Measurements from ENCODE around the gene EPHA7. TPM values are rescaled to one million over a fixed set of nuclear protein-coding genes. Genes with fewer than 3 reads are reported as not detected.

The EPHA7 gene
- total RNA-seq, 1 experiment from 2014 or later: not detected

DNA sequence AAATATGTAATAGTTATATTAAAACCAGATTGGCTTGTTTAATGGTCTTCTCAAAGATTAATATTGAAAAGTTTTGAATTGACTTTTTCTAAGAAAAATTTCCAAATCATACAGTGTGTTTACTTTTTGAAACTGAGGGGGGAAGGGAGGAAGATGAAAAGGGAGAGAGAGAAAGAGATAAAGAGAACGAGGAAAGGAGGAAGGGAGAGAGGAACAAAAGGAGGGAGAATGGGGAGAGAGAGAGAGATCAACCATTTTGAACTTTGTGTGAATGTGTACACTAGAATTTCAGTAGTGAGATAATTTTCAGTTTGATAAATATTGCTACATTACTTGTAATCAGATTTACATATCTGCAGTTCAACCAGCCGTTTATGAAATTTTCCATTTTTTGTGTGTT is 124.5 kb downstream of the EPHA7 start:
- POLR2A ChIA-PET: no interaction called here
- H3K9me3 ChIP-seq: no peaks in the 10 kb centered on the region
- Mint-ChIP-seq H3K4me1 (ENCODE audit: low read depth, unreplicated experiment) (no peaks in the 10 kb centered on the region), H3K9me3 (ENCODE audit: unreplicated experiment) (no peaks in the 10 kb centered on the region), H3K4me3 (ENCODE audit: unreplicated experiment) (no peak overlapping the region), H3K36me3 (ENCODE audit: insufficient read depth, unreplicated experiment) (no peaks in the 10 kb centered on the region), H3K27ac (ENCODE audit: unreplicated experiment) (no peak overlapping the region), H3K27me3 (ENCODE audit: insufficient read depth, unreplicated experiment) (peaks cover 2% of the 10 kb centered on the region)
- TF ChIP-seq, protein P1, sequence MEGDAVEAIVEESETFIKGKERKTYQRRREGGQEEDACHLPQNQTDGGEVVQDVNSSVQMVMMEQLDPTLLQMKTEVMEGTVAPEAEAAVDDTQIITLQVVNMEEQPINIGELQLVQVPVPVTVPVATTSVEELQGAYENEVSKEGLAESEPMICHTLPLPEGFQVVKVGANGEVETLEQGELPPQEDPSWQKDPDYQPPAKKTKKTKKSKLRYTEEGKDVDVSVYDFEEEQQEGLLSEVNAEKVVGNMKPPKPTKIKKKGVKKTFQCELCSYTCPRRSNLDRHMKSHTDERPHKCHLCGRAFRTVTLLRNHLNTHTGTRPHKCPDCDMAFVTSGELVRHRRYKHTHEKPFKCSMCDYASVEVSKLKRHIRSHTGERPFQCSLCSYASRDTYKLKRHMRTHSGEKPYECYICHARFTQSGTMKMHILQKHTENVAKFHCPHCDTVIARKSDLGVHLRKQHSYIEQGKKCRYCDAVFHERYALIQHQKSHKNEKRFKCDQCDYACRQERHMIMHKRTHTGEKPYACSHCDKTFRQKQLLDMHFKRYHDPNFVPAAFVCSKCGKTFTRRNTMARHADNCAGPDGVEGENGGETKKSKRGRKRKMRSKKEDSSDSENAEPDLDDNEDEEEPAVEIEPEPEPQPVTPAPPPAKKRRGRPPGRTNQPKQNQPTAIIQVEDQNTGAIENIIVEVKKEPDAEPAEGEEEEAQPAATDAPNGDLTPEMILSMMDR (IDR thresholded peaks at IDR 0.05; ENCODE audit: insufficient read depth in 1 of 2, low read depth in 1 of 2, low read length in 1 of 2, severe bottlenecking in 1 of 2, unreplicated experiment in 1 of 2): no peak
- CTCF ChIA-PET: no interaction called here
- H3K36me3 ChIP-seq (ENCODE audit: control insufficient read depth, insufficient read depth, low read length): no peaks in the 10 kb centered on the region
- no peak overlapping the region for H3K4me3 ChIP-seq (ENCODE audit: low read depth, low read length)
- H3K27me3 ChIP-seq (replicated peaks; ENCODE audit: control insufficient read depth, insufficient read depth, low read length): no peaks in the 10 kb centered on the region
- intact Hi-C loops (cut with micrococcal nuclease; ENCODE audit: unreplicated experiment): no loop called here
- DNase-seq: no peak
- no TSS peak for BruUV-seq (replicated peaks)
- no peaks in the 10 kb centered on the region for H3K4me1 ChIP-seq

DNA sequence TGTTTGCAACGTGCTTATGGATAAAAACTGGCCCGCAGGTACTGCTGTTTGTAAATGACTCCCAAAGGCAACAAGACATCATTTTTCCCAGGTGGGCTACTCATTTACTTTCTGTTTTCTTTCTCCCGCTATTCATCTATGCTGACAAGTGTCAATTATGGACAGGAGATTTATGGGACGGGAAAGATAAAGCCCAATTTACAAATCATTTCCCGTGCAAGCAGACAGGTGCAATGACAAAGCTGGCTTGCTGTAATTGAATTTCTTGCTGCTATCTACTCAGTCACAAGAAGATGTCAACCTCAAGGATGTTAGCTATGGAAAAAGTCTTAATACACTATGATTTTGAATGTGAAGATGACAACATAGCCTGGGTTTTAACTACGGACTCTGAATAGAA is 125.5 kb downstream of the EPHA7 start:
- no peak overlapping the region for H3K4me3 ChIP-seq (ENCODE audit: low read depth, low read length)
- no peaks in the 10 kb centered on the region for H3K9me3 Mint-ChIP-seq (ENCODE audit: unreplicated experiment)
- no peak for DNase-seq
- POLR2A ChIA-PET: no interaction called here
- intact Hi-C loops (cut with micrococcal nuclease; ENCODE audit: unreplicated experiment): no loop called here
- BruUV-seq (replicated peaks): no TSS peak
- H3K27me3 ChIP-seq (replicated peaks; ENCODE audit: control insufficient read depth, insufficient read depth, low read length): no peaks in the 10 kb centered on the region
- no peak overlapping the region for H3K4me3 Mint-ChIP-seq (ENCODE audit: unreplicated experiment)
- H3K27me3 Mint-ChIP-seq (ENCODE audit: insufficient read depth, unreplicated experiment): peaks cover 2% of the 10 kb centered on the region
- H3K36me3 Mint-ChIP-seq (ENCODE audit: insufficient read depth, unreplicated experiment): no peaks in the 10 kb centered on the region
- CTCF ChIA-PET: no interaction called here
- H3K27ac Mint-ChIP-seq (ENCODE audit: unreplicated experiment): no peak overlapping the region
- H3K36me3 ChIP-seq (ENCODE audit: control insufficient read depth, insufficient read depth, low read length): no peaks in the 10 kb centered on the region
- no peaks in the 10 kb centered on the region for H3K4me1 ChIP-seq
- no peaks in the 10 kb centered on the region for H3K4me1 Mint-ChIP-seq (ENCODE audit: low read depth, unreplicated experiment)
- TF ChIP-seq, protein P1 (IDR thresholded peaks at IDR 0.05; ENCODE audit: insufficient read depth in 1 of 2, low read depth in 1 of 2, low read length in 1 of 2, severe bottlenecking in 1 of 2, unreplicated experiment in 1 of 2): no peak
- H3K9me3 ChIP-seq: no peaks in the 10 kb centered on the region

DNA sequence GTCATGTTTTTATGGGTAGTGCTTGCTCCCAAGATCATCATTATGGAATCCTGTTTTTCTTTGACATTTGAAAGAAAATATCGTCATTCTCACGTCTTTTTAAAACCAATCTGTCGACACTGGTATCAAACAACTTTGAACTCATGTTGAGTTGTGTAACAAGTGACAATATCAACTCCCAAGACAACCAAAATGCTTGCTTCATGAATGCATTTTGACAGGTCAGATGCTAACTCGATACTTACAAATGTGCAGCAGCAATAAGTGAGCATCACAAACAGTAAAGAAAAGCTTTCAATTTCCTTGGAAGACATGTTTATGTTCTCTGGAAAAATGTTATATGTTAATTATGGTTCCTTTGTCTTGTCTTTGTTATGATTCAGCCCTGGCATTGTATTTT is 125.9 kb downstream of the EPHA7 start:
- peaks cover 2% of the 10 kb centered on the region for H3K27me3 Mint-ChIP-seq (ENCODE audit: insufficient read depth, unreplicated experiment)
- CTCF ChIA-PET: no interaction called here

More for the DNA sequence above, 125.9 kb downstream of the EPHA7 start:
- BruUV-seq (replicated peaks): no TSS peak
- Histone ChIP-seq H3K4me3 (ENCODE audit: low read depth, low read length) (no peak overlapping the region), H3K36me3 (ENCODE audit: control insufficient read depth, insufficient read depth, low read length) (no peaks in the 10 kb centered on the region), H3K4me1 (no peaks in the 10 kb centered on the region), H3K27me3 (replicated peaks; ENCODE audit: control insufficient read depth, insufficient read depth, low read length) (no peaks in the 10 kb centered on the region), H3K9me3 (no peaks in the 10 kb centered on the region)
- POLR2A ChIA-PET: no interaction called here
- H3K4me1 Mint-ChIP-seq (ENCODE audit: low read depth, unreplicated experiment): no peaks in the 10 kb centered on the region
- no peak for DNase-seq
- intact Hi-C loops (cut with micrococcal nuclease; ENCODE audit: unreplicated experiment): no loop called here
- H3K27ac Mint-ChIP-seq (ENCODE audit: unreplicated experiment): no peak overlapping the region
- TF ChIP-seq, protein P1 (IDR thresholded peaks at IDR 0.05; ENCODE audit: insufficient read depth in 1 of 2, low read depth in 1 of 2, low read length in 1 of 2, severe bottlenecking in 1 of 2, unreplicated experiment in 1 of 2): no peak
- no peak overlapping the region for H3K4me3 Mint-ChIP-seq (ENCODE audit: unreplicated experiment)
- H3K36me3 Mint-ChIP-seq (ENCODE audit: insufficient read depth, unreplicated experiment): no peaks in the 10 kb centered on the region
- no peaks in the 10 kb centered on the region for H3K9me3 Mint-ChIP-seq (ENCODE audit: unreplicated experiment)

Data from Caco-2 (cell line).